ENCODE data around the gene ZNF710.
A peak's percentile ranks its signal among the peaks of the same experiment; 100 is the strongest.

Gene ZNF710

DNA sequence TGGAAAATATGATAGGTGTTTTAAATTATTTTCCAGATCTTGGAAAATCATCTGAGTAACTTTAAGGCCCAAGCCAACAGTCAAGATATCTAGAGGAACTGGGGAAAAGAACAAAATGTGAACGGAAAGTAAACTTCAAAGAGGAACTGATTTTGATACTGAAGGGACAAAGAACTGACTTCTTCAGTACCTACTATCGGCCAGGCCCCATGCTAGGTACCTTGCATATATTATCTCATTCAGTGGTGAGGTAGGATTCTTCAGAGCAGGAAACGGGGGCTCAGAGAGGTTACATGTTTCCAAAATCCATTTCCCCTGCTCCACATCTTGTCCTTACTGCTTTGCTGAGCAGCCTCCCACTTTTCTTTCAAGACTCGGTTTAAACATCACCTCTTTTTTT, 9.8 kb upstream of the ZNF710 start:
- no peak for DNase-seq (ENCODE audit: low spot score)

- DNase-seq (ENCODE audit: low spot score) = no peak
These were observed 7.8 kb upstream of the ZNF710 start for GRCh38 chr15:89993349-89993748.

DNA sequence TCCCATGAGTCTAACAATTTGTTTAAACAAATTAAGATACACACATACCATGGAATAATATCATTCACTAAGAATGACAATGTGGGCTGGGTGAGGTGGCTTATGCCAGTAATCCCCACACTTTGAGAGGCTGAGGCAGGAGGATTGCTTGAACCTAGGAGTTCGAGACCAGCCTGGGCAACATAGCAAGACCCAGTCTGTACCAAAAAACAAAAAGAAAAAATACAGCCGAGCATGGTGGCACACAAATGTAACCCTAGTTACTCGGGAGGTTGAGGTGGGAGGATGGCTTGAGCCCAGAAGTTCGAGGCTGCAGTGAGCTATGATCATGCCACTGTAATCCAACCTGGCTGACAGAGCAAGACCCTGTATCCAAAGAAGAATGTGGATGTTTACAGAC, 4.0 kb upstream of the ZNF710 start:
- no peak for DNase-seq (ENCODE audit: low spot score)

DNA sequence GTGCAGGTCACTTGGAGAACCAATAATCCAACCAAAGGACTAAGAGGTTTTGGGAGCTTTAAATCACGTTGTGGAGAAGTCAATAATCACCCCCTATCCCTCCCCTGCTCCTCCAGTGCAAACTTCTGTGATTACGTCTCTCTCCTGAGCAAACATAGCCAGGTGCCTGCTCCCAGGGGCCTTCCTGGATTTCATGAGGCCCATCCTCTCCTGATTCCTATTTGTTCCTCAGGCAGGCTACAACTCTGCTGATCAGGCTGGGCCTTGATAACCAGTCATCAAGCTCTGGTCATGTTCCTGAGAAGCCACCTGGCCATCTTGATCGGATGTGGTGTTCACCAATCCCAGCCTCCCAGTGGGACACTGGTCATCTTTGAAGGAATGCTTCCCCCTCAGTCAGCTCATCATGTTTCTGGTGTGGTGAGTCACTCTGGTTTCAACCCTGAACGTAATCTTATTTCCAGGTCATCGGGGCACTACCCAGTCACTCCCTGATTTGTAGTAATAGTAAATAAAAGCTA, 2.9 kb upstream of the ZNF710 start:
- DNase-seq (ENCODE audit: low spot score) = no peak

GRCh38 chr15:89998923-89999675, 2.0 kb upstream of the ZNF710 start:
- DNase-seq (ENCODE audit: low spot score) = no peak

GRCh38 chr15:89999676-90000185, 1.4 kb upstream of the ZNF710 start:
- peak; percentile 83 for DNase-seq (ENCODE audit: low spot score)

DNA sequence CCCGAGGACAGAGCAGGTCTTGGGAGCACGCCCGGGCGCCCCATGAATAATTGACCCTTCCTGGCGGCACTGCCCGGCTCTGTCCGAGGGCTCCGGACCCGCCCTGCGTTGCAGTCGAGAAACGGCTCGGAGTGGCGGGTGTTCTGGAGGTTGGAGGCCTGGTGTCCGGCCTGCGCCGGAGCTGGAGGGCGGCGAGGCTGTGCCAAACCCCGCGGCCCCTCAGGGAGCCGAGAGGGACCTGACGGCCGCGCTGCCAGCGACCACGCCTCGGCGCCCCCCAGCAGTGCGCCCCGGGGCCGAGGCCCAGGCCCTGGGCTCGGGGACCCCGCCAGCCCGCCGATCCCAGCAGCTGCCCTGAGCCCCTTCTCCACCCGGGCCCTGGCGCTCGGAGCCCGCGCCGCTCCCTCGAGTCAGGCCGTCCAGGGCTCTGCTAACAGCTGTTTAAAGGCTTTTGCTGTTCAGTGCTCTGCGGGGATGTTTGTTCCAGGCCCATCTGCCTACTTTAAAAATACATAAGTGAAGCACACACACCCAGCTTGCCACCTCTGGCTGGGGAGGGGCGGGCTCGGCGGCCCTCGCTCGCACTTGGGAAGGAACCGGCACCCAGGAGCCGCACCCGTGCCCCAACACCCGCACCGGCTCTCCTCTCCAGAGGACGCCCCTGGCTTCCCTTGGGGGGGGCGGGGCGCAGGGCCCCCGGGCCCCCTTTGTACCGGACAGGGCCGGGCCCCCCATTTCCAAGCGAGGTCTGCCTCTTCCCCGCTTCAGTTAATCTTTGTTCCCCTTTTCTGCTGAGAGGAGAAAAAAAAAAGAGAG, 730 bp upstream of the ZNF710 start:
- DNase-seq (ENCODE audit: low spot score) = peak; percentile 26

GRCh38 chr15:90001683-90002427, 731 bp downstream of the ZNF710 start:
- peak; percentile 54 for DNase-seq (ENCODE audit: low spot score)

- peak; percentile 52 for DNase-seq (ENCODE audit: low spot score)
These were observed 1.3 kb downstream of the ZNF710 start for GRCh38 chr15:90002428-90002844.

- DNase-seq (ENCODE audit: low spot score) = no peak
These were observed 2.6 kb downstream of the ZNF710 start for GRCh38 chr15:90003736-90004135.

DNA sequence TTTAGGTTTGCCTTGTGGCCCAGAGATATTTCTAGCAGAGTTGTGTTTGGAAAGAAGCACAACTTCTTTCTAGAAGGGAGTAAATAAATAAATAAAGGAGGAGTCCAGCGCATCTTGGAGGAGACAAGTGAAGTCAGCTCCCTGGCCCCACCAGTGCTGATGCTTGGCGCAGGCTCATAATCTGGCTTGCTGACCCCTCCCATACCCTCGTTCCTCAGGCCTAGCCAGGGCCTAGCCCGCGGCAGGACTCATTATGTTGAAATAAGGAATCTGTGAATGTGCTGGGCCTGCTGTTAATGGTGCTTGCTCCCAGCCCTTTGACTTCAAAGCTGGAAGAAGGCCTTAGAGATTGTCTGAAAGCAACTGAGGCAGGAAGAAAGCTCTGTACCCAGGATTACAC, 3.1 kb downstream of the ZNF710 start:
- no peak for DNase-seq (ENCODE audit: low spot score)

GRCh38 chr15:90004671-90005070, 3.5 kb downstream of the ZNF710 start:
- DNase-seq (ENCODE audit: low spot score) = no peak

- no peak for DNase-seq (ENCODE audit: low spot score)
These were observed 5.3 kb downstream of the ZNF710 start for GRCh38 chr15:90006217-90007075.

- no peak for DNase-seq (ENCODE audit: low spot score)
These were observed 5.9 kb downstream of the ZNF710 start for GRCh38 chr15:90007076-90007460.

GRCh38 chr15:90008607-90009006, 7.5 kb downstream of the ZNF710 start:
- no peak for DNase-seq (ENCODE audit: low spot score)

DNA sequence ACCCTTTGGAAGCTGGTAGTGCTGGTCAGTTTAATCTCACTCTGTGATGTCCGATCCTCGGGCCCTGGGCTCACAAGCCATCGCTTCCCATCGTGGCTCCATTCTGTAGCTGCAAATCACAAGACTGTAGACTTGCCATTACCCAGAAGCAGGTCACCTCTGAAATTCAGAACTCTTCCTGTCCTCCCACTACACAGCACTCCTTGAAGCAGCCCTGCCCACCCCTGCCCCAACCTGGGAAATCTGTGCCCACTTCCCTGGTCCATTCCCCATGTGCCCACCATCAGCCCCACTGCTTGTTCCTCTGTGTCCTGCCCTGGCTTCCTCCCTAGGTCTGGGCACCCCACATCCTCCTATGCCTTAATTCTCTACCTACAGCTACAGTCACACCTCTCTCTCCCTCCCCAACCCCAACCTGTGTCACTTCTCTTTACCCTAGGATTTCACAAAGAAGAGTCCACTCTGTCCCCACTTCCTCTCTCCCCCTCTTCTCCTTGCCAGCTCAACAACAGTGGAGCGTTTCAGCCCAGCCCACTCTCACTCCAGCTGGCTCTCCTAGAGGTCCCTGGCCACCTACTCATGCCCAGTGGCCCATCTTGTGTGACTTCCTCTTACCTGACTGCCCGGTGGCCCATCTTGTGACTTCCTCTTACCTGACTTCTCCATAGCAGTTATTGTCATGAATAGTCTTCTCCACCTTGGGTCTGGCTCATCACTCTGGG, 8.3 kb downstream of the ZNF710 start:
- no peak for DNase-seq (ENCODE audit: low spot score)

DNA sequence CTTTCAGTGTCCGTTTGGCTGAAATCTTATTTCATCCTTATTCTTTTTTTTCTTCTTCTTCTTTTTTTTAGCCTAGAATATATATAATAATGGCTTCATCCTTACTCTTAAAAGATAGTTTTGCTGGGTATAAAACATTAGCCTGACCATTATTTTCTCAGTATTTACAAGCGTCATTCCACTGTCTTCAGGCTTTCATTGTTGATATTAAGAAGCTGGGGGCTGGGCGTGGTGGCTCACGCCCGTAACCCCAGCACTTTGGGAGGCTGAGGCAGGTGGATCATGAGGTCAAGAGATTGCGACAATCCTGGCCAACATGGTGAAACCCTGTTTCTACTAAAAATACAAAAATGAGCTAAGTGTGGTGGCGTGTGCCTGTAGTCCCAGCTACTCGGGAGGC, 10.6 kb downstream of the ZNF710 start:
- DNase-seq (ENCODE audit: low spot score) = no peak

DNA sequence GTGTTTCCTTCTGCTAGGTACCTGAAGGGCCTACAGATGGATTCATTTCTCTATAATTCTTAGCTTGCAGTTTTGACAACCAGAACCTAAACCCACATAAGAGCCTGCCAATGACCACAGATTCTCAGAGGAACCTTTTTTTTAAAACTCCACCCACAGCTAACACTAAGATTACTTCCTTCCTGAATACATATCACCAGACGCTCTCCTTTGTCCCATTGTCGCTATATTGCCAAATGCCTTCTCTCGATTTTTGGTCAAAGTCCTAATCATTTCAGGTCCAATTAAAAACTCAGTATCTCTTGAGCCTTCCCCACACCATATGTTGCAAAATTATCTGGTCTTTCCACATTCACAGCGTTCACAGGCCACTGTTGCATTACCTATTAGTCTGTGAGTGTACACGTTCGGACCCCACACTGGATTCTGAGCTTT, 12.4 kb downstream of the ZNF710 start:
- DNase-seq (ENCODE audit: low spot score) = no peak

GRCh38 chr15:90015294-90015693, 14.2 kb downstream of the ZNF710 start:
- DNase-seq (ENCODE audit: low spot score) = no peak

DNA sequence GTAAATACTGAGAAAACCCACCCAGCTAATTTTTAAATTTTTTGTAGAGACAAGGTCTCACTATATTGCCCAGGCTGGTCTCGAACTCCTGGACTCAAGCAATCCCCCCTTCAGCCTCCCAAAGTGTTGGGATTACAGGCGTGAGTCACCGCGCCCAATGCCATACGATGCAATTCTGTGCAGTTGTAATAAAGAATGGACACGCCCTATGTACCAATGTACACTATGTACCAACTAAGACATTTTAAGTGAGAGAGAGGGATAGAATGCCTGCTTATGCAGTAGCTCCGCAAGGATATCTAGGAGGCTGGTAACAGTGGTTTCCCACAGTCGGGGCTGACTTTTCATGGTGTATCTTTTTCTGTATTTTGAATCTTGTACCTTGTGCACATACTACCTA, 14.6 kb downstream of the ZNF710 start:
- no peak for DNase-seq (ENCODE audit: low spot score)

All from SK-N-DZ (cell line).